ENCODE results near the gene THTPA. TPM values are rescaled to one million over a fixed set of nuclear protein-coding genes. Genes with fewer than 3 reads are reported as not detected.

The THTPA gene
- total and polyA plus RNA-seq, 2 donors (not counting 1 experiment from before 2014, with no cell fraction given), result 17.0 to 21.4 TPM

DNA sequence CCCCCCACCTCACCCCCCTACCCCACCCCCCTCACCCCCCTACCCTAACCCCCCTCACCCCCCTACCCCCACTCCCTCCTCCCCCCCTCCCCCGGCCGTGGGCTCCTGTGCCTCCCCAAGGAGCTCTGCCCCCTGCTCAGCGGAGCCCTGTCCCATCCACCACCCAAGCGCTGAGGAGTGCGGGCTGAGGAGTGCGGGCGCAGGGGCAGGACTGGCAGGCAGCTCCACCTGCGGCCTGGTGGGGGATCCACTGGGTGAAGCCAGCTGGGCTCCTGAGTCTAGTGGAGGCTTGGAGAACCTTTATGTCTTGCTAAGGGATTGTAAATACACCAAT, 24.8 kb downstream of the THTPA start:
- Histone ChIP-seq H3K27me3 (replicated peaks in 1 of 4; ENCODE audit: control extremely low read depth in 1 of 4, control insufficient read depth in 3 of 4, insufficient read depth in 4 of 4, low read length in 3 of 4) (peaks cover 0 to 48% (median 20%) of the 10 kb centered on the region in 4 experiments), H3K9ac (ENCODE audit: low read length) (no peak overlapping the region), H3K4me3 (ENCODE audit: control extremely low read depth in 1 of 5, extremely low read depth in 1 of 5, insufficient read depth in 1 of 5, low read depth in 2 of 5, low read length in 4 of 5) (no peak overlapping the region), H3K79me2 (ENCODE audit: control insufficient read depth, insufficient read depth, low read length) (no peaks in the 10 kb centered on the region), H4K20me1 (ENCODE audit: control insufficient read depth, insufficient read depth, low read length, poor library complexity, severe bottlenecking) (no peaks in the 10 kb centered on the region), H3K27ac (ENCODE audit: low read length in 2 of 2) (no peak overlapping the region), H2AFZ (ENCODE audit: insufficient read depth, low read depth, low read length, poor library complexity, severe bottlenecking) (no peak overlapping the region), H3K9me3 (ENCODE audit: control extremely low read depth in 1 of 3, control insufficient read depth in 2 of 3, insufficient read depth in 1 of 3, low read length in 2 of 3) (peaks cover 0 to 15% (median 0%) of the 10 kb centered on the region in 3 donors), H3K4me2 (replicated peaks; ENCODE audit: low read depth, low read length, poor library complexity, severe bottlenecking) (no peak overlapping the region), H3K36me3 (replicated peaks in 1 of 2; ENCODE audit: control extremely low read depth in 1 of 2, control insufficient read depth in 1 of 2, extremely low read depth in 1 of 2, insufficient read depth in 2 of 2, low read length in 1 of 2) (no peaks in the 10 kb centered on the region), H3K4me1 (ENCODE audit: control insufficient read depth in 2 of 2, insufficient read depth in 2 of 2, low read length in 2 of 2) (peaks cover 20 to 27% of the 10 kb centered on the region in 2 donors)
- intact Hi-C loops (cut with micrococcal nuclease), result no loop called here
- WGBS (ENCODE audit: insufficient coverage), result 98% methylated on average over 5 of the region's 8 CpGs
- POLR2A ChIA-PET, result no interaction called here
- no peak for TF ChIP-seq EZH2 (IDR thresholded peaks at IDR 0.05; ENCODE audit: borderline replicate concordance, insufficient read depth, low read depth, low read length, poor library complexity, severe bottlenecking)
- TF ChIP-seq, protein P1, sequence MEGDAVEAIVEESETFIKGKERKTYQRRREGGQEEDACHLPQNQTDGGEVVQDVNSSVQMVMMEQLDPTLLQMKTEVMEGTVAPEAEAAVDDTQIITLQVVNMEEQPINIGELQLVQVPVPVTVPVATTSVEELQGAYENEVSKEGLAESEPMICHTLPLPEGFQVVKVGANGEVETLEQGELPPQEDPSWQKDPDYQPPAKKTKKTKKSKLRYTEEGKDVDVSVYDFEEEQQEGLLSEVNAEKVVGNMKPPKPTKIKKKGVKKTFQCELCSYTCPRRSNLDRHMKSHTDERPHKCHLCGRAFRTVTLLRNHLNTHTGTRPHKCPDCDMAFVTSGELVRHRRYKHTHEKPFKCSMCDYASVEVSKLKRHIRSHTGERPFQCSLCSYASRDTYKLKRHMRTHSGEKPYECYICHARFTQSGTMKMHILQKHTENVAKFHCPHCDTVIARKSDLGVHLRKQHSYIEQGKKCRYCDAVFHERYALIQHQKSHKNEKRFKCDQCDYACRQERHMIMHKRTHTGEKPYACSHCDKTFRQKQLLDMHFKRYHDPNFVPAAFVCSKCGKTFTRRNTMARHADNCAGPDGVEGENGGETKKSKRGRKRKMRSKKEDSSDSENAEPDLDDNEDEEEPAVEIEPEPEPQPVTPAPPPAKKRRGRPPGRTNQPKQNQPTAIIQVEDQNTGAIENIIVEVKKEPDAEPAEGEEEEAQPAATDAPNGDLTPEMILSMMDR (IDR thresholded peaks at IDR 0.05), result no peak
- no peak for ATAC-seq (ENCODE audit: low read depth)
- CTCF ChIA-PET, result interaction anchor here (2.4 kb wide), 1 partner anchor 9 kb away, joined by 12 read pairs; no protein-coding TSS in a partner anchor
- no peaks in the 10 kb centered on the region for H3K9me3 Mint-ChIP-seq (ENCODE audit: insufficient read depth)
- no peak for DNase-seq
- no peak overlapping the region for H3K27ac Mint-ChIP-seq
- peaks cover 54% of the 10 kb centered on the region for H3K27me3 Mint-ChIP-seq
- peaks cover 12% of the 10 kb centered on the region for H3K4me1 Mint-ChIP-seq
- no peak overlapping the region for H3K4me3 Mint-ChIP-seq

DNA sequence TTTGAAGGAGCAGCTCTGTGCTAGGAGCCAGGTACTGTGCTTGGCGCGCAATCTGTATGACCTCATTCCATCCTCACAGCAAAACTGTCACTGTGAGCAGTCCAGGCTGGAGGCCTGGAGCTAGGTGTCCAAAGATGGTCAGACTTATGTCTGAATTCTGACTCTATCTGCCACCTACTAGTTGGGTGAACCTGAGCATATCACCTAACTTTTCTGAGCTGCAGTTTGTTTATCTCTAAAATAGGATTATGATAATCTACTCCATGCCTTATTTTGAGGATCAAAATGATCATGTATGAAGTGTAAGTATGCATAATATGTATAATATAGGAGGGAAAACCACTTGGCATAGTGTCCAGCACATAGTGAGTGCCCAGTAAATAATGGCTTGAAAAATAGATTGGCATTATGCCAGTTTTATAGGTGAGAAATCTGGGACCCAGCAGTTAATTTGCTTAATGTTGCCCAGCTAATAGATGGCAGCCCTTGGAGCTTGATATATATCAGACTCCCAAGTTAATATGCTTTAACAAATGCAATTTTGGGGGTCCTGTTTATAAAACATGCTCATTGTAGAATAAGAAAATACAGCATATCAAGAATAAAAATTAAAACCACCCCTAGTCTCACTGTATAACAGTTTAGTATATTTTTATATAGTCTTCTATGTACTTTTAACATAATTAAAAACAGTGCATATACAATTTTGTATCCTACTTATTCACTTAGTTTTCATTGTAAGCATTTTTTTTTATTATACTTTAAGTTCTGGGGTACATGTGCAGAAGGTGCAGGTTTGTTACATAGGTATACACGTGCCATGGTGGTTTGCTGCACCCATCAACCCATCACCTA, 27.1 kb downstream of the THTPA start:
- H3K4me2 ChIP-seq (replicated peaks; ENCODE audit: low read depth, low read length, poor library complexity, severe bottlenecking), result no peak overlapping the region
- ChIA-PET POLR2A (no interaction called here), CTCF (no interaction called here)
- Mint-ChIP-seq H3K4me3 (no peak overlapping the region), H3K27me3 (peaks cover 54% of the 10 kb centered on the region), H3K4me1 (peaks cover 2% of the 10 kb centered on the region), H3K27ac (no peak overlapping the region), H3K9me3 (ENCODE audit: insufficient read depth) (no peaks in the 10 kb centered on the region)
- intact Hi-C loops (cut with micrococcal nuclease), result no loop called here
- H3K4me3 ChIP-seq (ENCODE audit: control extremely low read depth in 1 of 5, extremely low read depth in 1 of 5, insufficient read depth in 1 of 5, low read depth in 2 of 5, low read length in 4 of 5), result no peak overlapping the region
- H3K79me2 ChIP-seq (ENCODE audit: control insufficient read depth, insufficient read depth, low read length), result no peaks in the 10 kb centered on the region
- H3K4me1 ChIP-seq (ENCODE audit: control insufficient read depth in 2 of 2, insufficient read depth in 2 of 2, low read length in 2 of 2), result peaks cover 0 to 5% of the 10 kb centered on the region in 2 donors
- H2AFZ ChIP-seq (ENCODE audit: insufficient read depth, low read depth, low read length, poor library complexity, severe bottlenecking), result no peak overlapping the region
- WGBS (ENCODE audit: insufficient coverage), result 93% methylated on average over 2 of the region's 3 CpGs
- peaks cover 0 to 28% (median 7%) of the 10 kb centered on the region in 4 experiments for H3K27me3 ChIP-seq (replicated peaks in 1 of 4; ENCODE audit: control extremely low read depth in 1 of 4, control insufficient read depth in 3 of 4, insufficient read depth in 4 of 4, low read length in 3 of 4)
- ATAC-seq (ENCODE audit: low read depth), result no peak
- H3K9me3 ChIP-seq (ENCODE audit: control extremely low read depth in 1 of 3, control insufficient read depth in 2 of 3, insufficient read depth in 1 of 3, low read length in 2 of 3), result peaks cover 0 to 4% (median 0%) of the 10 kb centered on the region in 3 donors
- no peak overlapping the region for H3K9ac ChIP-seq (ENCODE audit: low read length)
- TF ChIP-seq, protein P1 (IDR thresholded peaks at IDR 0.05), result no peak
- TF ChIP-seq EZH2 (IDR thresholded peaks at IDR 0.05; ENCODE audit: borderline replicate concordance, insufficient read depth, low read depth, low read length, poor library complexity, severe bottlenecking), result no peak
- no peaks in the 10 kb centered on the region for H3K36me3 ChIP-seq (replicated peaks in 1 of 2; ENCODE audit: control extremely low read depth in 1 of 2, control insufficient read depth in 1 of 2, extremely low read depth in 1 of 2, insufficient read depth in 2 of 2, low read length in 1 of 2)
- no peaks in the 10 kb centered on the region for H4K20me1 ChIP-seq (ENCODE audit: control insufficient read depth, insufficient read depth, low read length, poor library complexity, severe bottlenecking)
- no peak for DNase-seq
- no peak overlapping the region for H3K27ac ChIP-seq (ENCODE audit: low read length in 2 of 2)
